DMS 273 (cell line): ENCODE data around the gene METTL1.
"Not testable (repeated sequence)": the region's sequence is repeated elsewhere in the genome, so short reads cannot be mapped to it uniquely, and the experiment has no call there.

Experiments
- DNase-seq: peaks from one replicate; lab custom pipeline; 2025; ENCODE audit not compliant: unreplicated experiment; lab: John Stamatoyannopoulos, UW

The METTL1 gene

GRCh38 chr12:57771873-57772428 is at the start of gene METTL1:
METTL1 (minus strand) TSS chr12:57772105; CDS start chr12:57772083, 22 bp downstream.
- peak; percentile 97 for DNase-seq

- DNase-seq = not testable (repeated sequence)
Measured at GRCh38 chr12:57821015-57821414, 49.1 kb upstream of the METTL1 start.

GRCh38 chr12:57820119-57820518 is 48.2 kb upstream of the METTL1 start:
- DNase-seq = not testable (repeated sequence)

- not testable (repeated sequence) for DNase-seq
Measured at GRCh38 chr12:57817990-57818331, 46.1 kb upstream of the METTL1 start.

GRCh38 chr12:57817261-57817989 is 45.5 kb upstream of the METTL1 start:
- DNase-seq = no peak

- peak; percentile 47 for DNase-seq
Measured at GRCh38 chr12:57816855-57817151, 44.9 kb upstream of the METTL1 start.

- DNase-seq = peak; percentile 28
Measured at GRCh38 chr12:57816001-57816854, 44.3 kb upstream of the METTL1 start.

- DNase-seq = peak; percentile 43
Measured at GRCh38 chr12:57815177-57816000, 43.5 kb upstream of the METTL1 start.

GRCh38 chr12:57813971-57814772 is 42.3 kb upstream of the METTL1 start:
- no peak for DNase-seq

GRCh38 chr12:57813111-57813970 is 41.4 kb upstream of the METTL1 start:
- no peak for DNase-seq

- DNase-seq = no peak
Measured at GRCh38 chr12:57811028-57811755, 39.3 kb upstream of the METTL1 start.

GRCh38 chr12:57810450-57810849 is 38.5 kb upstream of the METTL1 start:
- DNase-seq = peak; percentile 23

- DNase-seq = no peak
Measured at GRCh38 chr12:57809425-57809824, 37.5 kb upstream of the METTL1 start.

- no peak for DNase-seq
Measured at GRCh38 chr12:57808351-57808750, 36.4 kb upstream of the METTL1 start.

- DNase-seq = no peak
Measured at GRCh38 chr12:57807285-57807684, 35.4 kb upstream of the METTL1 start.

- DNase-seq = no peak
Measured at GRCh38 chr12:57806677-57807076, 34.8 kb upstream of the METTL1 start.

GRCh38 chr12:57803319-57803893 is 31.5 kb upstream of the METTL1 start:
- DNase-seq = peak; percentile 76

GRCh38 chr12:57802607-57803006 is 30.7 kb upstream of the METTL1 start:
- DNase-seq = no peak
